Urothelium cell line (cell line): ENCODE data around the gene NTF3.

Experiments
- DNase-seq: peaks from one replicate; pipeline ENCODE4 v3.0.0; 2011; ENCODE audit warnings: low spot score, mixed read lengths
- FAIRE-seq: peaks from 2 replicates; lab custom pipeline; 2011; peaks lifted over from hg19 to GRCh38; lab: Jason Lieb, UNC

The NTF3 gene

GRCh38 chr12:5432011-5432400 lies at the start of gene NTF3:
TSS of gene NTF3 (plus strand) at chr12:5432108. CDS start at chr12:5432325, 217 bp downstream.
- FAIRE-seq (no peak), DNase-seq (peak; percentile 76)

- FAIRE-seq (no peak), DNase-seq (no peak)
Observed at GRCh38 chr12:5384015-5384414, 47.9 kb upstream of the NTF3 start.

DNA sequence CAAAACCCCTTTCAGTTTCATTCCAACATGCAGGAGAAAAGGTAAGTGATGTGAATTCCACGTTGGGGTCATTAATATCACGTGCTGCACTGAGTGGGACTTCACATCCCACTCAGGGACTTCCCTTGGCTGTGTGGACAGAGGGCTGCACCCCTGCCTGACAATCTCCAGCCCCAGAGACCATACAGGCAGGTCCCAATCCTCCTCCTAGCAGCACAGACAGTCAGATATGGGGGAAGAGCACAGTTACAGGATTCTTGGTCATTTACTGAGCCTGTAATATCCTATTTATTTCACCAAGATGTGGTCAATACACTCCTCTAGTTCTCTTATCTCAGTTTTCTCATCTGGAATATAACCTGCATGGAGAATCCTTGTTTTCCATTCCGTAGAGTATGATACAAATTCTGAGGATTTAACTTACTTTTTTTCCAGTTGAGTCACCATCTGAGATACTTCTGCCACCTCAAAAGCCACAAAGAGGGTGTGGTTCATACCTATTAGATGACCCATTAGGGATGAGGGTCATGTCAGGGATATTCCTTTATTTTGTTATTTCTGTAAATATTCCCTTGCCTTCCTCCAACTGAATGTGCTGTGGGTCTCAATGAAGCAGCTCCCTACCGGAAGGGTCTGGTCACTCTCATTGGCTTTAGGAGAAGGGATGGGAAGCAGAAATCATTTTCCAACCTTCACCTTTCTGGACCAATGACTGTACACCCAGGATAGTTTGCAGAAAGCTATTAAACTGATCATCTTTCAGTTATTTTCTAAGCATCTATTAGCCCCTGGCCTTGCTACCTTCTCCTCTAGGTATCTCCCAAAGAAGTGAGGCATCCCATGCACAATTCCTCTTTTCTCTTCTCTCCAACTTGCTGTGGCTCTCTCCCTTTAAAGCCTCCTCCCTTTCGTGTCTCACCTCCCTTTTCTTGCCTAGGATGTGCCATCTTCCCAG lies 43.0 kb upstream of the NTF3 start:
- DNase-seq (peak; percentile 80), FAIRE-seq (peak; percentile 66)

- DNase-seq (no peak), FAIRE-seq (peak; percentile 93)
Observed at GRCh38 chr12:5390174-5390799, 41.6 kb upstream of the NTF3 start.

DNA sequence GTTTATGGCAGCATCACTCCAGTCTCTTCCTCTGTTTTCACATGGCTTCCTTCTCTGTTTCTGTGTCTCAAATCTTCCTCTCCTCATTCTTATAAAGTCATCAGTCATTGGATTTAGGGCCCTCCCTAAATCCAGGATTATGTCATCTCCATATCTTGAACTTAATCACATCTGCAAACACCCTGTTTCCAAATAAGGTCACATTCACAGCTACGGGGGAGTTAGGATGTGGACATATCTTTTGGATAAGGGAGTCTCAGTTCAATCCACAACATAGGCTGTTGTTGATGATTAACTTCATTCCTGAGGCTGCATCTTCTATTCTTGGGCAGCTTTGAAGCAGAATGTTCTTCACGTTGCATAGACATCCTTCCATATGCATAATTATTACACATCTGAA lies 40.3 kb upstream of the NTF3 start:
- DNase-seq = no peak
- FAIRE-seq = peak; percentile 87

DNA sequence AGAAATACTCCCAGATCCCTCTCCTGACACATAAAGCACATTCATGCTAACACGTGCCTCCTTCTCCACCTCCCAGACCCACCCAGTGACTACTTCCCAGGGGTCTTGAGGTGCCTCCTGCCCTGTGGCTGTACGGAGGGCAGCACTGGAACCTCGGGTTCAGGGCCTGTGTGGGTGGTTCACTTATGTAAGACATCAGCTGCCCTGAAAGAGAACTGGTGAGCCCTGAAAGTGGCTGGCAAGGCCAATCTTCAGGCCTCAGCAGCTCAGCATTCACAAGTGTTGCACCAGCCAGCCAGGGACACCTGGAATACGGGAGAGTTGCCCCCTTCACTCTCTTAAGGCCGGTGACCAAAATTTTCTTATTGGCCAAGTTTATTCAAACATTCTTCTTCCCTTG lies 38.9 kb upstream of the NTF3 start:
- FAIRE-seq (no peak), DNase-seq (no peak)

DNA sequence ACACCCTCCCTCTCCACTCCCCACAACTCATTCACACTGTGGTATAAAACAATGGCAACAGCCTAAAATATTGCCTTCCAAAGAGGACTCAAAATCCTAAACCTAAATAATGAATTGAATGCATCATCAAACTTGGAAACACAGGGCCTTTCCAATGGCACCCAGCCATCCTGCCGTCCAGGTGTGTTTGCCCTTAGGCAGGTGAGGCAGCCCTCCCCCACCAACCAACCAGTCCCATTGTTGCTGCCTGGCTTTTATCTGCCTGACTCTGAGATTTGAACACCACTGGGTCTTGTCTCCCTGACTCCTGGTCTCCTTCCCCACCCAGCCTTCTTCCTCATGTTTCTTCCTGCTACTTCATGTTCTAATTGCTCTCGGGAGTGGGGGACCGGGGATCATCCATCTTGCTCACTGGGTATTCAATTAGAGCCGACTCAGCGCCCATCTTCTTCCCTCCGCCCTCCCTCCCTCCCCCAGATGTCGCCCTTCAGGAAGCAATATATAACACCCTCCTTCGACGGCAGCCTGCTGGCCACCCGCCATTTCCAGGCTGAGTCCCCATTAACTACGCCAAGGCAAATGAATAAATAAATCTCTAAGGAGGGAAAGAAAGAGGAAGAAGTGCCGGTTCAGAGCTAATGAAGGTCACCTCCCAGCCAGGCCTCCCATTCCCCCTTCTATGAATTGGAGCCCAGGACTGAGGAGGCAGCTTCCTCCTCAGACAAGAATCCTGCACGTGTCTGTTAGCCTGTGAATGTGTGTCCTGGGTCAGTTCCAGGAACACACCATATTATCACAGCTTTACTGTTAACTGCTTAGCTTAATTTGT lies 36.3 kb upstream of the NTF3 start:
- FAIRE-seq (peak; percentile 94), DNase-seq (no peak)

- no peak for DNase-seq
- no peak for FAIRE-seq
Observed at GRCh38 chr12:5396541-5396940, 35.4 kb upstream of the NTF3 start.

DNA sequence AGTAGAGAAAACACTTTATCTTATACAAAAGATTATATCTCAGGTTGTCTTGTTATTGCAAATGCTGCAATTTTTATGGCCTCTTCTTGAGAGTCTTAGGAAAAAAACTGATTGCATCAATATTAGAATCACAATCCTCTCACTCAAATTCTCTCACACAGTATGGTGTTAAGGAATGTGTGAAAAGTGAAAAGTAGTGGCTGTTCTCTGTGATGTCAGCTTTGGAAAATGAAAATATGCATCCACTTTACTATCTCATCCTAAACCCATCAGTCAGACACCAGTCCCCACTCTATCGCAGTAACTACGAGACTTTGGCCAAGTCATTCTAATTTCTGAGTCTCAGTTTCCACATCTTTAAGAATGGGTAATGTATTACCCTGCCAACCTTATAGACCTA lies 32.6 kb upstream of the NTF3 start:
- FAIRE-seq = no peak
- no peak for DNase-seq

GRCh38 chr12:5402009-5402935 lies 29.6 kb upstream of the NTF3 start:
- FAIRE-seq (peak; percentile 17), DNase-seq (no peak)

GRCh38 chr12:5403411-5403810 lies 28.5 kb upstream of the NTF3 start:
- FAIRE-seq = no peak
- DNase-seq = no peak

- DNase-seq = no peak
Observed at GRCh38 chr12:5407034-5407856, 24.7 kb upstream of the NTF3 start.

DNA sequence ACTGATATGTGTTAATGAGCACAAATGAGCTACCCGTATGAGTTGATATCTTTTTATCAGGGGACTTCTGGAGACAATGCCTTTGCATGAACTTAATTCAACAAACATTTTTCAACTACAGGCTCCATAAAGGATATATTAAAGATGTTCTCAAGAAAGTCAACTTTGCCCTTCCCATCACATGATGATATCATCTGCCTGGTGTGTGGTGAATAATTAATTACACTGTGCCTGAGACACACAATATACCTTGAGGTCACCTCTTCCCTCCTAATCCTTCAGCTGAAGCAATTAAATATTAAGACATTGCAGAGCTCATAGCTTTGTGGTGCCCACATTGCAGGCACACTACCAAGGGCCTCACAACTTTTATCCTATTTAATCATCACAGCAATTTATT lies 22.3 kb upstream of the NTF3 start:
- DNase-seq (no peak), FAIRE-seq (peak; percentile 85)

More at GRCh38 chr12:5407034-5407856, 24.7 kb upstream of the NTF3 start:
- no peak for FAIRE-seq

GRCh38 chr12:5416571-5416970 lies 15.3 kb upstream of the NTF3 start:
- FAIRE-seq = no peak
- no peak for DNase-seq

- no peak for DNase-seq
- no peak for FAIRE-seq
Observed at GRCh38 chr12:5417500-5417899, 14.4 kb upstream of the NTF3 start.

GRCh38 chr12:5428332-5429221 lies 3.3 kb upstream of the NTF3 start:
- FAIRE-seq (peak; percentile 90), DNase-seq (no peak)

DNA sequence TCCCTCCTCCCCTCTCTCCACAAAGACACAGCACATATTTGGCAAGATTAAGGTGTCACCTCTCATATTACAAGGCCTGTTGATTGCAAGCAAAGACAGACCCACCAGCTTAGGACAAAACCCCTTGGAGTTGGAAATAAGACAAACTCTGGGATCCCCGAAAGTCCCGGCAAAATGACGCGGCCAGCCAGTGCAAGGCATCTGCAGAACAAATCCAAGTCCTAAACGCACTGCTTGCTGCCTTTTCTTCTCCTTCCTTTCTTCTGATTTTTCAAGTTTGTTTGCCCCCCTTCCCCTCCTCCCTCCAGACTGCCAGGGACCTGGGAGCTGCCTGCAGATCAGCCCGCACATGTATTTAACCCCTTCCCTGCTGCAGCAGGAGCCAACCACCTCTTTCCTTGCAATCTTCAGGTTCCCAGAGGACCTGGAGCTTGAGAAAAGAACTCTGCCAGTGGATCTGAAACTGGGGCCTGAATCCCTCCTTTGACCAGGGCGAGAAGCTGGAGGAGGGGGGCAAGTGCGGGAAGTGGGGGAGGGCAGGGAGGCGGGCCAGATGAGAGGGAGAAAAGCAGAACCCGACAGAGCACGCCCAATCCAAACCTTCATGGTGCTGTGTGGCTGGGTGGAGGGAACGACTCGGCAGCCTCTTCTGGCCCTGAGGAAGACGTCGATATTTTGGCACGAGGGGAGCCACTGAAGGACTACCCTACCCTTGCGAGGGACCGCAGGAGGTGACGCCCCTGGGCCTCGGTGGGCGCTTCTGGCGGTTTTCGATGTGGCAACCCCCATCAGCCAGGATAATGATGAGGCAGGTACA lies 2.0 kb upstream of the NTF3 start:
- FAIRE-seq (peak; percentile 63), DNase-seq (no peak)
